GM19372 (cell line): ENCODE measurements around the gene KISS1.

Source experiments
- ATAC-seq: cut with Tn5 transposase; IDR thresholded peaks from one replicate; pipeline ENCODE4 v1.9.1; 2021; ENCODE audit warnings: mild to moderate bottlenecking, low read depth, moderate library complexity; ENCODE audit not compliant: unreplicated experiment

Gene KISS1

DNA sequence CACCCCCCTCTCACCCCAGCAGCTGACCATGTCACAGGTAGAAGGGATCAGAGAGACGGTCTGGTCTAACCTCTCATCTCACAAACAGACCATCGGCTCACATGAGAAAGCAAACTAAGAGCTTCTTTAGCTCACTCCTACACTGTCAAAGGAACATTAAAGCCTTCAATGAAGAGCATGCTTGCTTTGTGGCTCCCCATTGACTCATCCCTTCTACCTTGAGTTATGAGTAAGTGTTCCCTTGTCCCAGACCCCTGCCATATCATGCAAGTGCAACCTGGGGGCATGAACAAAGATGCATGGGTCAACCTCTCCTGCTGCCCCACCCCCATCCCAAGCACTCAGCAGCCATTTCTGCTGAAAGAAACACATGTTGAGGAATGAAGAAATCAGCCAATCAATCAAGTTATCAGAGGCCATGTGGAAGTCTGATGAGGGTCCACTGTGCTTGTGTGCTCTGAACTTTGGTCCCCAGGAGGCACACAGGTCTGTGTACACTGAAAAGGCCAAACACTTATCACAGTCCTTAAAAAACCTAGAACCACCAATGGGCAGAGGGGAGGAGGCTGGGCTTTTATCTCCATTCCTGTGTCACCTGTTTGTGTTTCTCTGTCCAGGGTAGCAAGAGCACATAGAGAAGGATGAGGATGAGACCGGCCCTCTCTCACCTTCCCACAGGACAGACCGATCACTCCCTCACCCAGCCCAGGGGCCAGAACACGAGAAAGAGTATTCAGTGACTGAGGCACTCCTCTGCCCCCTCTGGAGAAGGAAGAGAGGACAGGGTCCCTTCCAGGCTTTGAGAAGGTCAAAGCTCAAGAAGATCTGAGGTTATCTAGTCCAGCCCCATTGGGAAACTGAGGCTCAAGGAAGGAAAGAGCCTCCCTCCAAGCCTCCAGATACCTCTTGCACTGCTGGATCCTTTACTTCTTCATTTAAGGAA, 54.0 kb downstream of the KISS1 start:
- no peak for ATAC-seq

DNA sequence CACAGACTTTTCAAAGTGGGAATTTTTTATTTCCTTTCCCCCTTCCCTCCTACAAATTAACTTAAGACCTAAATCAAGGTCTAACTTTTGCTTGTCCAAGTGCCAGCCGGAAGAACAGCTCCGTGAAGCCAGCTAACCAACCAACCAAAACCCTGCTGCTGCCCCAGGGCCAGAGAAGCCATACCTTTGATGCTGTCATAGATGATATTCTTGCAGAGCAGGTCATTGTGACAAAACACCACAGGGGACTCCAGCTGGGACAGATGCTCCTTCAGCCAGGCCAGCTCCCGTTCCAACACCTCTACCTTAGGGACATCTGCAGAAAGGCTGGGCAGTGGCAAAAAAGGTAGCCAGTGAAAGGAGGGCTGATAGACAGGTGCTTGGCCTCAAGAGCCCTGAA, 55.2 kb downstream of the KISS1 start:
- ATAC-seq: no peak
